Anterior cingulate cortex (tissue), 58 donors: ENCODE results near the gene TRERF1.

Experiments
- DNase-seq, 58 donors: peaks; one replicate each; lab custom pipeline; 2025; lab: John Stamatoyannopoulos, UW

TRERF1 gene

GRCh38 chr6:42260396-42260888 lies 191.3 kb downstream of the TRERF1 start:
- DNase-seq: no peak

- no peak for DNase-seq
These were observed 191.8 kb downstream of the TRERF1 start for GRCh38 chr6:42259841-42260395.

GRCh38 chr6:42259286-42259685 lies 192.4 kb downstream of the TRERF1 start:
- no peak for DNase-seq

- no peak for DNase-seq
These were observed 194.1 kb downstream of the TRERF1 start for GRCh38 chr6:42257614-42258013.

GRCh38 chr6:42257063-42257462 lies 194.7 kb downstream of the TRERF1 start:
- no peak for DNase-seq

- DNase-seq: no peak
These were observed 196.7 kb downstream of the TRERF1 start for GRCh38 chr6:42255050-42255449.

- no peak for DNase-seq
These were observed 197.2 kb downstream of the TRERF1 start for GRCh38 chr6:42254505-42254904.

GRCh38 chr6:42251911-42252637 lies 199.7 kb downstream of the TRERF1 start:
- DNase-seq: peak in 28 of 58 donors; percentile 5 to 65 (median 16)

- DNase-seq: no peak
These were observed 200.2 kb downstream of the TRERF1 start for GRCh38 chr6:42251500-42251899.

- DNase-seq: peak in 14 of 58 donors; percentile 10 to 59 (median 28)
These were observed 201.3 kb downstream of the TRERF1 start for GRCh38 chr6:42250274-42250931.

GRCh38 chr6:42249279-42249678 lies 202.4 kb downstream of the TRERF1 start:
- no peak for DNase-seq

- DNase-seq: no peak
These were observed 208.7 kb downstream of the TRERF1 start for GRCh38 chr6:42243046-42243445.

GRCh38 chr6:42241915-42242314 lies 209.8 kb downstream of the TRERF1 start:
- no peak for DNase-seq

GRCh38 chr6:42239736-42240375 lies 211.9 kb downstream of the TRERF1 start:
- DNase-seq: no peak

- no peak for DNase-seq
These were observed 212.4 kb downstream of the TRERF1 start for GRCh38 chr6:42239333-42239732.

- no peak for DNase-seq
These were observed 213.9 kb downstream of the TRERF1 start for GRCh38 chr6:42237857-42238256.

- DNase-seq: peak in 2 of 58 donors; percentile 36 to 46
These were observed 214.8 kb downstream of the TRERF1 start for GRCh38 chr6:42236682-42237473.

- DNase-seq: no peak
These were observed 215.7 kb downstream of the TRERF1 start for GRCh38 chr6:42236030-42236429.

GRCh38 chr6:42232035-42232434 lies 219.7 kb downstream of the TRERF1 start:
- no peak for DNase-seq
